GM12874 (cell line): ENCODE measurements around the gene TPRG1L.

Source experiments
- CTCF ChIP-seq: IDR thresholded peaks from 2 replicates; pipeline ENCODE4 v1.5.1; 2011; ENCODE audit warnings: low read depth, mild to moderate bottlenecking, control low read depth, low read length, moderate library complexity; ENCODE audit not compliant: insufficient read depth

Gene TPRG1L

GRCh38 chr1:3608154-3608553, 16.7 kb upstream of the TPRG1L start:
- no peak for TF ChIP-seq CTCF

GRCh38 chr1:3609016-3609768, 15.6 kb upstream of the TPRG1L start:
- TF ChIP-seq CTCF = no peak

- no peak for TF ChIP-seq CTCF
Measured at GRCh38 chr1:3609769-3610526, 14.9 kb upstream of the TPRG1L start.

- no peak for TF ChIP-seq CTCF
Measured at GRCh38 chr1:3610527-3611169, 14.2 kb upstream of the TPRG1L start.

GRCh38 chr1:3611170-3612019, 13.4 kb upstream of the TPRG1L start, which contains the start of gene MEGF6:
MEGF6 (minus strand) TSS chr1:3611508; CDS start chr1:3611268, 240 bp downstream.
- no peak for TF ChIP-seq CTCF

- no peak for TF ChIP-seq CTCF
Measured at GRCh38 chr1:3612123-3612522, 12.7 kb upstream of the TPRG1L start.
